Stimulated activated CD8-positive, alpha-beta memory T cell treated with anti-CD3 and anti-CD28 coated beads, Interleukin-7, amount 100 ng/mL, for 48 hours (primary cell): ENCODE measurements around the gene KIRREL3.

ENCODE experiments used
- DNase-seq, 2 donors: peaks; one replicate each; pipeline ENCODE4 v3.0.0-alpha.2; 2020; ENCODE audit warnings: low read depth in 1 of 2; ENCODE audit errors: extremely low read depth in 1 of 2

The KIRREL3 gene

GRCh38 chr11:126804363-126804762 is 196.2 kb downstream of the KIRREL3 start:
- DNase-seq: no peak

- no peak for DNase-seq
Measured at GRCh38 chr11:126800009-126800408, 200.6 kb downstream of the KIRREL3 start.

- DNase-seq: no peak
Measured at GRCh38 chr11:126797457-126798169, 203.0 kb downstream of the KIRREL3 start.

GRCh38 chr11:126793596-126793995 is 207.0 kb downstream of the KIRREL3 start:
- DNase-seq: no peak

GRCh38 chr11:126791991-126792390 is 208.6 kb downstream of the KIRREL3 start:
- no peak for DNase-seq

- DNase-seq: no peak
Measured at GRCh38 chr11:126791446-126791845, 209.1 kb downstream of the KIRREL3 start.

- no peak for DNase-seq
Measured at GRCh38 chr11:126790550-126791081, 210.0 kb downstream of the KIRREL3 start.

GRCh38 chr11:126782810-126783209 is 217.8 kb downstream of the KIRREL3 start:
- DNase-seq: no peak

- no peak for DNase-seq
Measured at GRCh38 chr11:126781942-126782341, 218.6 kb downstream of the KIRREL3 start.

- DNase-seq: no peak
Measured at GRCh38 chr11:126776119-126776518, 224.5 kb downstream of the KIRREL3 start.

- DNase-seq: no peak
Measured at GRCh38 chr11:126772267-126772666, 228.3 kb downstream of the KIRREL3 start.

GRCh38 chr11:126768702-126769101 is 231.9 kb downstream of the KIRREL3 start:
- DNase-seq: no peak

- no peak for DNase-seq
Measured at GRCh38 chr11:126766440-126766839, 234.1 kb downstream of the KIRREL3 start.

GRCh38 chr11:126765196-126765595 is 235.4 kb downstream of the KIRREL3 start:
- DNase-seq: no peak

- DNase-seq: no peak
Measured at GRCh38 chr11:126764231-126764630, 236.3 kb downstream of the KIRREL3 start.

GRCh38 chr11:126756855-126757254 is 243.7 kb downstream of the KIRREL3 start:
- no peak for DNase-seq

GRCh38 chr11:126756421-126756820 is 244.1 kb downstream of the KIRREL3 start:
- DNase-seq: no peak

- DNase-seq: no peak
Measured at GRCh38 chr11:126755526-126755925, 245.0 kb downstream of the KIRREL3 start.

GRCh38 chr11:126754591-126755426 is 245.8 kb downstream of the KIRREL3 start:
- DNase-seq: no peak

- no peak for DNase-seq
Measured at GRCh38 chr11:126753990-126754389, 246.6 kb downstream of the KIRREL3 start.

GRCh38 chr11:126751242-126751641 is 249.3 kb downstream of the KIRREL3 start:
- no peak for DNase-seq

GRCh38 chr11:126748793-126749192 is 251.8 kb downstream of the KIRREL3 start:
- no peak for DNase-seq
